Trophoblast cell (in vitro differentiated cells and primary cell): ENCODE measurements around the gene HNRNPA1.

Source experiments
- DNase-seq, 2 donors: peaks; one replicate each; pipeline ENCODE4 v3.0.0-alpha.2; 2016
- H2AFZ ChIP-seq: 2 replicates; pipeline ENCODE4 v1.6.1; 2013; ENCODE audit warnings: low read length, moderate library complexity, mild to moderate bottlenecking; ENCODE audit not compliant: insufficient read depth, poor library complexity
- H2AK5ac ChIP-seq: 2 replicates; pipeline ENCODE4 v1.6.1; 2013; ENCODE audit warnings: mild to moderate bottlenecking, low read length
- H2BK120ac ChIP-seq: 2 replicates; pipeline ENCODE4 v1.6.1; 2013; ENCODE audit warnings: low read length, mild to moderate bottlenecking, moderate library complexity; ENCODE audit not compliant: insufficient read depth, poor library complexity
- H2BK12ac ChIP-seq: 2 replicates; pipeline ENCODE4 v1.6.1; 2013; ENCODE audit warnings: mild to moderate bottlenecking, low read length, moderate library complexity
- H2BK5ac ChIP-seq: 2 replicates; pipeline ENCODE4 v1.6.1; 2013; ENCODE audit warnings: low read length, low read depth, moderate library complexity, mild to moderate bottlenecking; ENCODE audit not compliant: poor library complexity
- H3K14ac ChIP-seq: 2 replicates; pipeline ENCODE4 v1.6.1; 2013; ENCODE audit warnings: mild to moderate bottlenecking, low read length
- H3K18ac ChIP-seq: 2 replicates; pipeline ENCODE4 v1.6.1; 2013; ENCODE audit warnings: mild to moderate bottlenecking, low read length
- H3K23ac ChIP-seq: 2 replicates; pipeline ENCODE4 v1.6.1; 2013; ENCODE audit warnings: low read length
- H3K27ac ChIP-seq: 2 replicates; pipeline ENCODE4 v1.5.1; 2013; ENCODE audit warnings: low read depth, mild to moderate bottlenecking, inconsistent platforms, low read length, moderate library complexity
- H3K27me3 ChIP-seq: 2 replicates; pipeline ENCODE4 v1.6.1; 2013; ENCODE audit warnings: inconsistent platforms, mild to moderate bottlenecking, low read length, moderate library complexity; ENCODE audit not compliant: insufficient read depth
- H3K36me3 ChIP-seq, 2 experiments: 1 replicate in 1 of 2; 2 replicates in 1 of 2; pipeline ENCODE4 v1.6.1; 2013; ENCODE audit warnings: low read length in 2 of 2, mild to moderate bottlenecking in 2 of 2, moderate library complexity in 1 of 2; ENCODE audit not compliant: insufficient read depth in 2 of 2, control insufficient read depth in 1 of 2
- H3K4ac ChIP-seq: 2 replicates; pipeline ENCODE4 v1.6.1; 2013; ENCODE audit warnings: low read depth, mild to moderate bottlenecking, low read length, moderate library complexity
- H3K4me1 ChIP-seq, 2 experiments: 1 replicate in 1 of 2; 2 replicates in 1 of 2; pipeline ENCODE4 v1.6.1; 2013; ENCODE audit warnings: low read length in 2 of 2, mild to moderate bottlenecking in 2 of 2, moderate library complexity in 1 of 2; ENCODE audit not compliant: insufficient read depth in 2 of 2, control insufficient read depth in 1 of 2
- H3K4me2 ChIP-seq: 2 replicates; pipeline ENCODE4 v1.6.1; 2013; ENCODE audit warnings: inconsistent platforms, mild to moderate bottlenecking, low read length, moderate library complexity
- H3K4me3 ChIP-seq: 2 replicates; pipeline ENCODE4 v1.5.1; 2013; ENCODE audit warnings: mild to moderate bottlenecking, low read depth, low read length, inconsistent platforms
- H3K79me1 ChIP-seq: one replicate; pipeline ENCODE4 v1.6.1; 2013; ENCODE audit warnings: low read length
- H3K79me2 ChIP-seq: 2 replicates; pipeline ENCODE4 v1.6.1; 2013; ENCODE audit warnings: low read length, mild to moderate bottlenecking; ENCODE audit not compliant: control insufficient read depth, insufficient read depth, poor library complexity
- H3K9ac ChIP-seq: 2 replicates; pipeline ENCODE4 v1.6.1; 2013; ENCODE audit warnings: mild to moderate bottlenecking, low read length
- H3K9me3 ChIP-seq: 2 replicates; pipeline ENCODE4 v1.6.1; 2013; ENCODE audit warnings: low read depth, mild to moderate bottlenecking, control low read depth, inconsistent platforms, low read length; ENCODE audit not compliant: insufficient read depth
- H4K12ac ChIP-seq: 2 replicates; pipeline ENCODE4 v1.6.1; 2013; ENCODE audit warnings: low read depth, mild to moderate bottlenecking, low read length, moderate library complexity
- H4K8ac ChIP-seq: 2 replicates; pipeline ENCODE4 v1.6.1; 2013; ENCODE audit warnings: low read depth, mild to moderate bottlenecking, low read length, moderate library complexity
- H4K91ac ChIP-seq: one replicate; pipeline ENCODE4 v1.6.1; 2013; ENCODE audit warnings: low read depth, mild to moderate bottlenecking, low read length, moderate library complexity
- WGBS: extraction: QIAGEN DNeasy Blood & Tissue Kit; methylation state at CpG from one replicate; pipeline ENCODE4 v1.1.7; 2013; ENCODE audit warnings: missing lambda C conversion rate; ENCODE audit not compliant: insufficient read length, insufficient coverage; ENCODE audit errors: extremely low coverage; 5-methylcytosine and 5-hydroxymethylcytosine counted together

HNRNPA1 gene

DNA sequence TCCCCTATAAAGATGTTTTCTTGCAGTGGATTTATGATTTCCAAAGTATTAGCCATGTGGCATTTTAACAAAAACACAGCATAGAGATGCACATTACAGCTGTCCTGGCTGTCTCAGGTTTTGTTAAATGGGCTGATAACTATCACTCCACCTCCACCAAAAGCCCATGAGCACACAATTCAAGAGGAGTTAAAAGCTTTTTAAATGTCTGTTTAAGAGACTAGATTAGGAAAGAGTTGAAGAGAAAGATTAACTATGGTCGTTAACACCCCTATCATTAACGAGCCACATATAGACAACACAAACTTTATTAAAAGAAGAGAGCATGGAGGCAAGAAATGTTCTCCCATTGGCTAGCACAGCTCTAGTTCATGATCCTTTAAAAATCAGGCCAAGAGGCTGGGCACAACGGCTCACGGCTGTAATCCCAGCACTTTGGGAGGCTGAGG lies 15.1 kb upstream of the HNRNPA1 start:
- Histone ChIP-seq H3K4me3 (no peak overlapping the region), H2BK120ac (no peak overlapping the region), H3K4me2 (no peak overlapping the region), H3K79me1 (peaks cover 11% of the 10 kb centered on the region), H3K4ac (no peak overlapping the region), H3K27ac (no peak overlapping the region), H4K91ac (peak overlapping the region; percentile 32), H3K18ac (no peak overlapping the region), H2AK5ac (no peak overlapping the region), H4K8ac (no peak overlapping the region), H3K79me2 (peaks cover 4% of the 10 kb centered on the region), H3K36me3 (peaks cover 4 to 6% of the 10 kb centered on the region in 2 experiments), H2BK12ac (no peak overlapping the region), H3K4me1 (peaks cover 7 to 18% of the 10 kb centered on the region in 2 experiments), H3K27me3 (no peaks in the 10 kb centered on the region), H4K12ac (no peak overlapping the region), H3K9ac (no peak overlapping the region), H2BK5ac (no peak overlapping the region), H2AFZ (no peak overlapping the region), H3K9me3 (no peaks in the 10 kb centered on the region), H3K14ac (no peak overlapping the region), H3K23ac (no peak overlapping the region)
- no peak for DNase-seq
- WGBS: no CpG with 5 or more reads among the region's 4 CpGs

DNA sequence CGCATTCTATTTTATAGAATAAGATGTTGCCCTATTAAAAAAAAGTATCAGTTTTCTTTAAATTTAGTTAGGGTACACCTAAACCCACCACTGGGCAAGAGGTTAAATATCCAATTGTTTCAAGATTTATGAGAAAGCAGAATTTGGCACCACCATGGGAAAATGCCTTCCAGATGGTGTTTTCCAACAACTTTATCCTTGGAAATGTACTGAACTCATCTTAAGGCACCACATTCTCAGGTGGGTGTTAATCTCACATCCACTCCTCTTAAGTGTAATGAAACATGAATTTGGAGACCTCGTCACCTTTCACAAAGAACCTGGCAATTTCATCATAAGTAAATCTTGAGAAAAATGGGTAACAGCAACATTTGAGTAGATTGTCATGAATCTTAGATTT lies 13.7 kb upstream of the HNRNPA1 start:
- H3K27me3 ChIP-seq: no peaks in the 10 kb centered on the region
- H3K9me3 ChIP-seq: no peaks in the 10 kb centered on the region
- H3K4ac ChIP-seq: no peak overlapping the region
- no peak overlapping the region for H2BK5ac ChIP-seq
- H3K79me2 ChIP-seq: peaks cover 4% of the 10 kb centered on the region
- no peak overlapping the region for H2BK120ac ChIP-seq
- no peak overlapping the region for H3K4me3 ChIP-seq
- H3K18ac ChIP-seq: no peak overlapping the region
- H2AK5ac ChIP-seq: no peak overlapping the region
- H3K36me3 ChIP-seq: peaks cover 4 to 6% of the 10 kb centered on the region in 2 experiments
- 100% methylated on average over 1 of the region's 2 CpGs for WGBS
- no peak overlapping the region for H3K27ac ChIP-seq
- no peak overlapping the region for H3K23ac ChIP-seq
- H3K9ac ChIP-seq: no peak overlapping the region
- no peak overlapping the region for H3K14ac ChIP-seq
- no peak overlapping the region for H4K12ac ChIP-seq
- no peak overlapping the region for H2AFZ ChIP-seq
- peaks cover 7 to 18% of the 10 kb centered on the region in 2 experiments for H3K4me1 ChIP-seq
- peaks cover 9% of the 10 kb centered on the region for H3K79me1 ChIP-seq
- no peak for DNase-seq
- H3K4me2 ChIP-seq: no peak overlapping the region
- no peak overlapping the region for H4K91ac ChIP-seq
- no peak overlapping the region for H4K8ac ChIP-seq
- no peak overlapping the region for H2BK12ac ChIP-seq

DNA sequence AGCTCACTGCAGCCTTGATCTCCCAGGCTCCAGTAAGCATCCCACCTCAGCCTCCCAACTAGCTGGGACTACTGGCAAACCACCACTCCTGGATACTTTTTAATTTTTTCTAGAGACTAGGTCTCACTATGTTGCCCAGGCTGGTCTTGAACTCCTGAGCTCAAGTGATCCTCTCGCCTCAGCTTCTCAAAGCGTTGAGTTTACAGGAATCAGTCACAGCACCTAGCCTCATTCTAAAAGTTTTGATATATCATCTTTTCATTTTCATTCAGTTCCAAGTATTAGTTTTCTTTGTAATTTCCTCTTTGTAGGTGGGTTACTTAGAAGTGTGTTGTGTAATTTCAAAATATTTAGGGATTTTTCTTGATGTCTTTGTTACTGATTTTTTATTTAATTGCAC lies 10.2 kb upstream of the HNRNPA1 start:
- DNase-seq: no peak
- Histone ChIP-seq H3K27me3 (no peaks in the 10 kb centered on the region), H3K36me3 (peaks cover 3 to 6% of the 10 kb centered on the region in 2 experiments), H3K4me2 (no peak overlapping the region), H3K9ac (no peak overlapping the region), H2BK5ac (no peak overlapping the region), H4K8ac (no peak overlapping the region), H3K27ac (no peak overlapping the region), H3K4me1 (peaks cover 2% of the 10 kb centered on the region in 2 experiments), H2AK5ac (no peak overlapping the region), H2AFZ (no peak overlapping the region), H3K9me3 (no peaks in the 10 kb centered on the region), H3K18ac (no peak overlapping the region), H3K79me1 (no peaks in the 10 kb centered on the region), H3K4me3 (no peak overlapping the region), H4K12ac (no peak overlapping the region), H3K14ac (no peak overlapping the region), H3K79me2 (no peaks in the 10 kb centered on the region), H2BK120ac (no peak overlapping the region), H3K23ac (no peak overlapping the region), H4K91ac (no peak overlapping the region), H3K4ac (no peak overlapping the region), H2BK12ac (no peak overlapping the region)
- no CpG with 5 or more reads among the region's 2 CpGs for WGBS

DNA sequence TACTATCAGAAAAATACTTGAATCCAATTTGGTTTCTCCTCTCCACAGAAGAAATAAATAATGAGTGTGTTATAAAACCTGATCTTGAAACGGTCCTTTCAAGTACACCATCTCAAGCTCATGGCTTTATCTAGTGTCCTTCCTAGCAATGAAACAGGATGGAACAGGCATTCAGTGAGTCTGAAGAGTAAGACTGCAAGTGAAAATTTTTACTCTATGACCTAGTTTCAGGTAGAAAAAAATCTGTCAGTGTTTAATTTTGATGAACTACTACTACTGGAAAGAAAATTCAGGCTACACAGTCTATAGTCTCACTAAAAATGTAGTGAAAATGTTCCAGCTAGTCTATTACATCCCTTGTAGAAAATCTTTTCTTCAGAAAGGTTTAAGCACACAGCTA lies 8.3 kb upstream of the HNRNPA1 start:
- DNase-seq: no peak
- peaks cover 0 to 2% of the 10 kb centered on the region in 2 experiments for H3K4me1 ChIP-seq
- WGBS: no CpG with 5 or more reads among the region's 1 CpG

More for the DNA sequence above, 8.3 kb upstream of the HNRNPA1 start:
- Histone ChIP-seq H3K14ac (no peak overlapping the region), H3K23ac (no peak overlapping the region), H3K79me1 (no peaks in the 10 kb centered on the region), H2AK5ac (no peak overlapping the region), H2BK120ac (no peak overlapping the region), H2BK5ac (no peak overlapping the region), H4K12ac (no peak overlapping the region), H3K79me2 (peaks cover 5% of the 10 kb centered on the region), H2AFZ (no peak overlapping the region), H4K91ac (no peak overlapping the region), H3K9ac (no peak overlapping the region), H2BK12ac (no peak overlapping the region), H3K27me3 (no peaks in the 10 kb centered on the region), H3K27ac (no peak overlapping the region), H3K4ac (no peak overlapping the region), H3K9me3 (no peaks in the 10 kb centered on the region), H3K18ac (no peak overlapping the region), H3K36me3 (peaks cover 6% of the 10 kb centered on the region in 2 experiments), H4K8ac (no peak overlapping the region), H3K4me3 (no peak overlapping the region), H3K4me2 (no peak overlapping the region)
